Testis (tissue), 2 donors: ENCODE results near the gene CCL19.

ENCODE experiments used
- POLR2A ChIP-seq: fragments of 450-650 bp; IDR thresholded peaks from one replicate; pipeline ENCODE4 v1.6.1; 2017; ENCODE audit warnings: antibody characterized with exemption, mild to moderate bottlenecking, moderate library complexity
- TF ChIP-seq, protein P1 (sequence below), 3 experiments: fragments of 450-650 bp in 2 of 3; fragments of 200-600 bp in 1 of 3; sonication (generic) in 1 of 3; IDR thresholded peaks; one replicate each; pipeline ENCODE4 v1.5.1; 2016 to 2019; ENCODE audit warnings: antibody characterized with exemption in 3 of 3, mild to moderate bottlenecking in 2 of 3, moderate library complexity in 1 of 3

DNA sequence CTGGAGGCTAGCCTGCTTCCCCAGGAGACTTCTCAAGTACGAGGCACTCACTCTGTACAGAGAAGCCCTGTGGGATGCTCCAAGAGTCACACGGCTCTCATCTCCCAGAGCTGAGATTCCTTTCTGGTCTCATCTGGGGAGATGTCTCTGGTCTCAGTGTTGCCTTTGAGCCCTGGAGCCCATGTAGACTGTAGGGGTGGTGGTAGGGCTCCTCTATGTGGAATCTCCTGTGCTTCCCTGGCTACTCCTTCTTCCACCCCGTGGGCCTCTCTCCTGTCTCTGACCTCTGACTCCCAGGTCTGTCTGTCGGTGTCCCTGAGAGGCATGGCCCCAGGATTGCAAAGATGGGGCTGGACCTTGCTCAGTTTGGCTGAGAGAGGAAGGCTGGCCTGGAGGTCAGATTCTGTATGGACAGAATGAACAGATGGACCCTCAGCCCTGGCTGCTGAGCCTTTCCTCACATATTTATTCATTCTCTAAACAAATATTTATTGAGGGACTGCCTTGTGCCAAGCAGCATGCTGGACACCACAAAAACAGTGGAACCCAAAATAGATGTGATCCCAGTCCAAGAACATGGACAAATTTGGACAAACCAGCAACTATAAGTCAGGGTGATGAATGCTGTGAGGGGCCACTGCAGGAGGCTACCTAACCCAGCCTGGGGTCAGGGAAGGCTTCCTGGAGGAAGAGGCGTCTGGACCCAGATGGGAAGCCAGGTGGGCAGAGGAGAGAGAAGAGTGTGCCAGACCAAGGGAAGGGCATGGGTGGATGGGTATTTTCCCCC, 2.6 kb downstream of the CCL19 start:
- TF ChIP-seq, protein P1, sequence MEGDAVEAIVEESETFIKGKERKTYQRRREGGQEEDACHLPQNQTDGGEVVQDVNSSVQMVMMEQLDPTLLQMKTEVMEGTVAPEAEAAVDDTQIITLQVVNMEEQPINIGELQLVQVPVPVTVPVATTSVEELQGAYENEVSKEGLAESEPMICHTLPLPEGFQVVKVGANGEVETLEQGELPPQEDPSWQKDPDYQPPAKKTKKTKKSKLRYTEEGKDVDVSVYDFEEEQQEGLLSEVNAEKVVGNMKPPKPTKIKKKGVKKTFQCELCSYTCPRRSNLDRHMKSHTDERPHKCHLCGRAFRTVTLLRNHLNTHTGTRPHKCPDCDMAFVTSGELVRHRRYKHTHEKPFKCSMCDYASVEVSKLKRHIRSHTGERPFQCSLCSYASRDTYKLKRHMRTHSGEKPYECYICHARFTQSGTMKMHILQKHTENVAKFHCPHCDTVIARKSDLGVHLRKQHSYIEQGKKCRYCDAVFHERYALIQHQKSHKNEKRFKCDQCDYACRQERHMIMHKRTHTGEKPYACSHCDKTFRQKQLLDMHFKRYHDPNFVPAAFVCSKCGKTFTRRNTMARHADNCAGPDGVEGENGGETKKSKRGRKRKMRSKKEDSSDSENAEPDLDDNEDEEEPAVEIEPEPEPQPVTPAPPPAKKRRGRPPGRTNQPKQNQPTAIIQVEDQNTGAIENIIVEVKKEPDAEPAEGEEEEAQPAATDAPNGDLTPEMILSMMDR (IDR thresholded peaks at IDR 0.05) = no peak
- no peak for TF ChIP-seq POLR2A
